ENCODE results near the gene RNASE4. TPM values are rescaled to one million over a fixed set of nuclear protein-coding genes. Genes with fewer than 3 reads are reported as not detected.
"Not testable (repeated sequence)": the region's sequence is repeated elsewhere in the genome, so short reads cannot be mapped to it uniquely, and the experiment has no call there.

RNASE4 gene
- total RNA-seq, 2 donors from 2014 or later: 71.6 to 150 TPM

- H3K4me1 ChIP-seq (replicated peaks): no peaks in the 10 kb centered on the region
- no peak overlapping the region for H3K4me3 ChIP-seq
- H3K9me3 ChIP-seq: no peaks in the 10 kb centered on the region
- intact Hi-C loops (cut with DNase I): no loop called here
- no peaks in the 10 kb centered on the region for H3K27me3 ChIP-seq (replicated peaks; ENCODE audit: insufficient read depth)
- no peak overlapping the region for H3K27ac ChIP-seq
- WGBS: 67% methylated on average over 5 of the region's 5 CpGs
- no peaks in the 10 kb centered on the region for H3K36me3 ChIP-seq
- DNase-seq (ENCODE audit: low spot score): no peak
- no peak for TF ChIP-seq CTCF (IDR thresholded peaks at IDR 0.05)
These were observed 48.1 kb downstream of the RNASE4 start for GRCh38 chr14:20732477-20732876.

GRCh38 chr14:20732979-20733635 is 48.7 kb downstream of the RNASE4 start:
- no peaks in the 10 kb centered on the region for H3K27me3 ChIP-seq (replicated peaks; ENCODE audit: insufficient read depth)
- no peak overlapping the region for H3K4me3 ChIP-seq
- no peaks in the 10 kb centered on the region for H3K9me3 ChIP-seq
- WGBS: 79% methylated on average over 6 of the region's 6 CpGs
- no peak for DNase-seq (ENCODE audit: low spot score)
- H3K4me1 ChIP-seq (replicated peaks): no peaks in the 10 kb centered on the region
- no peaks in the 10 kb centered on the region for H3K36me3 ChIP-seq
- intact Hi-C loops (cut with DNase I): no loop called here
- no peak overlapping the region for H3K27ac ChIP-seq
- no peak for TF ChIP-seq POLR2AphosphoS5 (IDR thresholded peaks at IDR 0.05)
- TF ChIP-seq CTCF (IDR thresholded peaks at IDR 0.05): no peak
- no peak for TF ChIP-seq POLR2A (IDR thresholded peaks at IDR 0.05)

- 54% methylated on average over 6 of the region's 6 CpGs for WGBS
These were observed 49.5 kb downstream of the RNASE4 start for GRCh38 chr14:20733684-20734429.

GRCh38 chr14:20734430-20734806 is 50.1 kb downstream of the RNASE4 start:
- no peak for DNase-seq (ENCODE audit: low spot score)
- no peak overlapping the region for H3K4me3 ChIP-seq
- no peaks in the 10 kb centered on the region for H3K9me3 ChIP-seq
- no peaks in the 10 kb centered on the region for H3K36me3 ChIP-seq
- no peaks in the 10 kb centered on the region for H3K4me1 ChIP-seq (replicated peaks)
- 42% methylated on average over 4 of the region's 4 CpGs for WGBS
- intact Hi-C loops (cut with DNase I): no loop called here
- no peaks in the 10 kb centered on the region for H3K27me3 ChIP-seq (replicated peaks; ENCODE audit: insufficient read depth)
- TF ChIP-seq POLR2A (IDR thresholded peaks at IDR 0.05): no peak
- no peak for TF ChIP-seq CTCF (IDR thresholded peaks at IDR 0.05)
- no peak for TF ChIP-seq POLR2AphosphoS5 (IDR thresholded peaks at IDR 0.05)
- H3K27ac ChIP-seq: no peak overlapping the region

More at GRCh38 chr14:20733684-20734429, 49.5 kb downstream of the RNASE4 start:
- Histone ChIP-seq H3K4me3 (no peak overlapping the region), H3K4me1 (replicated peaks) (no peaks in the 10 kb centered on the region), H3K27ac (no peak overlapping the region), H3K36me3 (no peaks in the 10 kb centered on the region), H3K9me3 (no peaks in the 10 kb centered on the region), H3K27me3 (replicated peaks; ENCODE audit: insufficient read depth) (no peaks in the 10 kb centered on the region)
- TF ChIP-seq POLR2AphosphoS5 (IDR thresholded peaks at IDR 0.05): no peak
- no peak for TF ChIP-seq CTCF (IDR thresholded peaks at IDR 0.05)
- no peak for TF ChIP-seq POLR2A (IDR thresholded peaks at IDR 0.05)
- intact Hi-C loops (cut with DNase I): no loop called here
- no peak for DNase-seq (ENCODE audit: low spot score)

GRCh38 chr14:20738292-20738691 is 53.9 kb downstream of the RNASE4 start:
- H3K4me1 ChIP-seq (replicated peaks): not testable (repeated sequence)

More at GRCh38 chr14:20738292-20738691, 53.9 kb downstream of the RNASE4 start:
- H3K9me3 ChIP-seq; H3K27ac ChIP-seq; H3K36me3 ChIP-seq; H3K4me3 ChIP-seq; DNase-seq (ENCODE audit: low spot score); H3K27me3 ChIP-seq (replicated peaks; ENCODE audit: insufficient read depth); intact Hi-C loops (cut with DNase I): not testable (repeated sequence)
- 98% methylated on average over 7 of the region's 7 CpGs for WGBS

Data from prostate gland (tissue), 2 donors.